ENCODE results near the gene SH3GL2.

GRCh38 chr9:17739736-17740135 lies 160.9 kb downstream of the SH3GL2 start:
- TF ChIP-seq CTCF (IDR thresholded peaks at IDR 0.05; ENCODE audit: borderline replicate concordance, extremely low read depth, low read length, poor library complexity, severe bottlenecking): no peak
- no peak for TF ChIP-seq EZH2 (IDR thresholded peaks at IDR 0.05; ENCODE audit: borderline replicate concordance, low read depth, low read length, severe bottlenecking)

Data from DND-41 (cell line).